Kidney (tissue), 14 donors: Measurements from ENCODE around the gene STIP1. TPM values are rescaled to one million over a fixed set of nuclear protein-coding genes. Genes with fewer than 3 reads are reported as not detected.

ENCODE experiments used
- DNase-seq, 5 donors: peaks; one replicate each; pipeline ENCODE4 v3.0.0-alpha.2; 2013 to 2020
- FAIRE-seq: peaks from 2 replicates; lab custom pipeline; 2012; peaks lifted over from hg19 to GRCh38; lab: Jason Lieb, UNC
- H3K27ac ChIP-seq, 2 donors: one replicate each; pipeline ENCODE4 v1.7.0; 2013; ENCODE audit warnings: low read depth in 2 of 2, low read length in 2 of 2, inconsistent platforms in 1 of 2
- H3K27me3 ChIP-seq: one replicate; pipeline ENCODE4 v1.7.1; 2013; ENCODE audit warnings: low read length, inconsistent platforms; ENCODE audit not compliant: control insufficient read depth, insufficient read depth
- H3K36me3 ChIP-seq, 3 donors: one replicate each; pipeline versions ENCODE4 v1.7.0 to v1.7.1; 2013; ENCODE audit warnings: low read length in 3 of 3, control low read depth in 1 of 3, inconsistent platforms in 1 of 3; ENCODE audit not compliant: insufficient read depth in 3 of 3, control insufficient read depth in 2 of 3
- H3K4me1 ChIP-seq, 3 donors: one replicate each; pipeline versions ENCODE4 v1.7.0 to v1.7.1; 2013; ENCODE audit warnings: low read length in 3 of 3, inconsistent platforms in 1 of 3, low read depth in 1 of 3; ENCODE audit not compliant: control insufficient read depth in 2 of 3, insufficient read depth in 2 of 3
- H3K4me3 ChIP-seq, 3 donors: one replicate each; pipeline versions ENCODE4 v1.7.0 to v1.8.1; 2013; ENCODE audit warnings: low read length in 3 of 3, control low read depth in 1 of 3, inconsistent platforms in 1 of 3
- H3K9ac ChIP-seq, 3 donors: one replicate each; pipeline versions ENCODE4 v1.7.0 to v1.7.1; 2013; ENCODE audit warnings: low read length in 3 of 3, control low read depth in 1 of 3, inconsistent platforms in 1 of 3
- H3K9me3 ChIP-seq, 3 donors: one replicate each; pipeline versions ENCODE4 v1.7.0 to v1.7.1; 2013; ENCODE audit warnings: low read length in 3 of 3, control low read depth in 1 of 3, inconsistent platforms in 1 of 3; ENCODE audit not compliant: control insufficient read depth in 2 of 3, insufficient read depth in 1 of 3
- CTCF ChIP-seq: IDR thresholded peaks from 3 replicates; pipeline ENCODE4 v1.5.1; 2012; ENCODE audit warnings: mild to moderate bottlenecking, moderate library complexity, borderline replicate concordance; ENCODE audit not compliant: insufficient read depth; ENCODE audit errors: extremely low read depth
- intact Hi-C: fragments of 100-400 bp; cut with DNase I; formaldehyde crosslinking; loops from one replicate; pipeline ENCODE4 v1.11.1; 2022
- polyA plus RNA-seq: library from polyadenylated mRNA; stranded (reverse); fragments of 350-450 nt; fragmentation: Illumina TruSeq; extraction: RNeasy Lipid Tissue Mini Kit (QIAGEN cat#74804); gene quantifications from one replicate; pipeline ENCODE4 v1.2.3, GENCODE V29; 2014; ENCODE audit warnings: low read depth, low replicate concordance; ENCODE audit not compliant: insufficient read depth
- total RNA-seq: library from RNA; stranded (reverse); fragmentation: NEBNext Ultra II Directional; extraction: Animal tissue kit (Norgen Biotek cat#: 25700); gene quantifications from one replicate; pipeline ENCODE4 v1.2.1, GENCODE V29; 2021
- donor health status: control.
- donor health status: control.
- donor health status: control.
- donor health status: control.
- donor health status: control.
- donor health status: DM: yes; HTN: yes; CAD: no.
- donor health status: Normal renal cell carcinoma (clear cell type).

STIP1 gene
- total and polyA plus RNA-seq, 2 donors from 2014 or later, result 81.2 to 86.0 TPM

DNA sequence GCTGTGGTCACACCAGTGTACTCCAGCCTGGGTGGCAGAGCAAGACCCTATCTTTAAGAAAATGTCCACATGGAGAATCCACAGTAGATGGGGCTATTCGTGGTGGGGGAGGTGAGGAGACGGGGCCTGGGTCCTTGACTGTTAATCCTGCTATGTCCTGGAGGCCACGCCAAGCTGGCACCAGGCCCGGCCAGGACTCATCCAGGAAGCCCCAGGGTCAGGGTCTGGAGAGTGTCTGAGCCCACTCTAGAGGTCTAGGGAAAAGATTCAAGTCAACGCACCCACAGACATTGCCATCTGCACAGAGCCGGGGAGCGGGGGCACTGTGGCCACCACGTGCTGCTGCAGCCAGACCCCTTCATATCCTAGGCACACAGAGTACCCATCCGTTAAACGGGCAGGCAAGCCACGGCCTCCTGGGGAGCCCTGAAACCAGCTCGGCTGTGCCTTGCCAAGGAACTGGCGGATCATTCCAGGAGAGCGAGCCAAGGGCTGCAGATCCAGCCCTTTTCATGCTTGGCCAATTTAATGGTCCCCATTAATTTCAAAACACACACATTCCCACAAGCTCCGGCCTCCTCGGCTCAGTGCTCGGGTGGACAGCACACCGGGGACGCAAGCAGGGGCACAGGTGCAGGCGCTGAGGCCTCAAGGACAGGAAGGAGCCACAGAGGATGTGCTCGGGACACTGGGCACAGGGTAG is 44.7 kb upstream of the STIP1 start:
- Histone ChIP-seq H3K9me3 (no peaks in the 10 kb centered on the region), H3K36me3 (no peaks in the 10 kb centered on the region), H3K9ac (peak overlapping the region in 1 of 3 donors; percentile 71), H3K27ac (peak overlapping the region; percentile 79 to 86), H3K4me1 (peaks cover 0 to 36% (median 18%) of the 10 kb centered on the region in 3 donors), H3K4me3 (no peak overlapping the region), H3K27me3 (no peaks in the 10 kb centered on the region)
- DNase-seq, result peak; percentile 79 to 92 (median 85)
- intact Hi-C loops, result no loop called here
- no peak for TF ChIP-seq CTCF
- no peak for FAIRE-seq

GRCh38 chr11:64144587-64145472 is 41.1 kb upstream of the STIP1 start:
- no peak for TF ChIP-seq CTCF
- DNase-seq, result peak in 4 of 5 donors; percentile 86 to 91 (median 89)
- no peak for FAIRE-seq
- H3K27me3 ChIP-seq, result no peaks in the 10 kb centered on the region
- peaks cover 0 to 37% (median 27%) of the 10 kb centered on the region in 3 donors for H3K4me1 ChIP-seq
- H3K9me3 ChIP-seq, result no peaks in the 10 kb centered on the region
- no peak overlapping the region for H3K9ac ChIP-seq
- H3K36me3 ChIP-seq, result no peaks in the 10 kb centered on the region
- H3K4me3 ChIP-seq, result no peak overlapping the region
- intact Hi-C loops, result no loop called here
- H3K27ac ChIP-seq, result no peak overlapping the region

DNA sequence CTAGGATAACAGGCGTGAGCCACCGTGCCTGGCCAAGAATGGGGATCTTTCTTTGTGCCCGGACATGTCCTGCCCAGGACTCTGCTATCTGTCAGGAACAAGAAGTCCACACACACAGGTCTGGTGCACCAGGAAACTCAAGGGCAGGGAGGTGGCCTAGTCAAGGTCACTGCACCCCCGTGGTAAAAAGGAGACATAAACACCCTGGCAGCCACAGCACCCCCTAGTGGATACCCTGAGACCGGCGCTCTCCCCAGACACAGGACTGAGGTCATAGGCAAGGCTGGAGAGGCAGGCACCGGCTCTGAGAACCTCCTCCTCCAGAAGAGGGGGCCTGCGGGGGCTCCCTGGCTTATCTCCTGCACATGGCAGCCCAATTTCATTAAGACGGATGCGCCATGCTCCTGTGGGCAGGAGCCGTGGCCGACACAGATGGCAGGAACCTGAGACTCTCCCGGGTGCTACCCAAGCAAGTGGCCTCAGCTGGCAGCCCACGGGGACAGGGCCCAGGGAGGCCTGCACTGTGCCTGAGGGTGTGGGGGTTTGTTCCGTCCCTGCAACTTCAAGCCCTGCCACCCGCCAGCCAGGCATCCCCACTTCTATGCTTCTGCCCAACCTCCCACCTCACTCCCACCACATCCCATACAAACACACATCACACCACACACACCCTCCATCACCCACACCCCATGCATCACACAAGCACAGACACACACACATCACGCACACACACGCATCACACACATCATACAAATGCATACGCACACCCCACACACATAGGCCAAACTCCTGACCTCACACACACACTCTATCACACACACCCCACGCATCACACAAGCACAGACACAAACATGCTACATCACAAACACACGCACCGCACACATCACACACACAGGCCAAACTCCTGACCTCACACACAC is 39.7 kb upstream of the STIP1 start:
- H3K4me3 ChIP-seq, result no peak overlapping the region
- DNase-seq (peak in 4 of 5 donors; percentile 58 to 86 (median 72)), FAIRE-seq (no peak)
- peaks cover 0 to 32% (median 16%) of the 10 kb centered on the region in 3 donors for H3K4me1 ChIP-seq
- H3K9me3 ChIP-seq, result no peaks in the 10 kb centered on the region
- H3K27ac ChIP-seq, result peak overlapping the region in 1 of 2 donors; percentile 22
- no peak overlapping the region for H3K9ac ChIP-seq
- intact Hi-C loops, result no loop called here
- no peaks in the 10 kb centered on the region for H3K27me3 ChIP-seq
- TF ChIP-seq CTCF, result peak; percentile 64
- no peaks in the 10 kb centered on the region for H3K36me3 ChIP-seq
